ENCODE measurements around the gene TRIM10.
"Not testable (repeated sequence)": the region's sequence is repeated elsewhere in the genome, so short reads cannot be mapped to it uniquely, and the experiment has no call there.

The TRIM10 gene

DNA sequence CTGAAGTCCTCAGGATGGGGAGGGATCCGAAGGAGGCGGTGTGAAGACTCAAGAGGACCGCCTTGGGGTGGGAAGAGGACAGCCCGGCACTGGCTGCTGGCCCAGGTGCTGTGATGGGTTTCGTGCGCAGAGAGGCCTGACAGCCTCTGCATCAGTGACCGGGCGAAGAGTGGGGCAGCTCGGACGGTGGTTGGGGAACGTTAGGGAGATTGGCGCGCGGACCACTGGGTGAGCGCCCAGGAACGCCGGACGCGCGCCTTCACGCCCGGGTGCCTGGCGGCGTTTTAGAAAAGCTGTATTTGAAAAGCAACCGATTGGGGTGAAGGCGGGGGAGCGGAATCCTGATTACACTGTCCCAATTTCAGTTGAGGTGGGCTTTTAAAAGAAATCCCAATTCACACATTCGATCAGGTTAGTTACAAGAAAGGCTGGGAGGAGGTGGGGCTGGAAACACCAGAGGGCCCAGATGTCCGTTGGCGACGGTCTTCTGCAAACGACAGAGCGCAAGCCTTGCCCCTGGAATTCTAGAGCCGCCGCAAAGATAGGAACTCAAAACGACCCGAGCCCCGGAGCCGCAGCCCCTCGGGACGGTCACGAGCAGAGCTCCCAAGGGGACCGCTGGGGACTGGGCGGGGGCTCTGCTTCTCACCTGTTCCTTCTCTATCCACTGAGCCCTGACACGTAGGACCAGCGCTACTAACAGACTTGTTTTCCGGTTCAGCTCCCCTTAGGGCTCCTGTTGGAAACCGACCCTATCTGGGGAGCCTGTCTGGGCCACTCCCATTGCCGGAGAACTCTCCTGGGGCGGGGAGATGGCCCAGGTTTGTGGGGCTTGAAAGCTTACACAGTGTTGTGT lies 33.5 kb downstream of the TRIM10 start:
- DNase-seq, result no peak

DNA sequence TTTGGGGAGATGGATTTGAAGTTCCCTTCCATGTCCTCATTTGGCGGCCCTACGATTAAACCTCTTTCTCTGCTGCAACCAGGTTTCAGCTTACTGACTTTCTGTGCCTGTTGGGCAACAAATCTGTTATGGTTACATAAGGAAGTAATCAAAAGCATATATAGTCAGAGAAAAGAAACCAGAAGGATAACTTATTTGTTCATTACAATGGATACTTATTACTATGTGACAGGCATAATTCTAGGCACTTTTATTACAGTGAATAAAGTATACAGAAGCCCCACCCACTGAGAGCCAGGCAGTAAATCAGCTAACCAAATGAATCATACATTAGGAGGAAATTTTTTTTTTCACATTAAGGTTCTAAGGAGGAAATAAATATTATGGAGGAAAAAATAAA lies 38.5 kb downstream of the TRIM10 start:
- DNase-seq, result no peak

DNA sequence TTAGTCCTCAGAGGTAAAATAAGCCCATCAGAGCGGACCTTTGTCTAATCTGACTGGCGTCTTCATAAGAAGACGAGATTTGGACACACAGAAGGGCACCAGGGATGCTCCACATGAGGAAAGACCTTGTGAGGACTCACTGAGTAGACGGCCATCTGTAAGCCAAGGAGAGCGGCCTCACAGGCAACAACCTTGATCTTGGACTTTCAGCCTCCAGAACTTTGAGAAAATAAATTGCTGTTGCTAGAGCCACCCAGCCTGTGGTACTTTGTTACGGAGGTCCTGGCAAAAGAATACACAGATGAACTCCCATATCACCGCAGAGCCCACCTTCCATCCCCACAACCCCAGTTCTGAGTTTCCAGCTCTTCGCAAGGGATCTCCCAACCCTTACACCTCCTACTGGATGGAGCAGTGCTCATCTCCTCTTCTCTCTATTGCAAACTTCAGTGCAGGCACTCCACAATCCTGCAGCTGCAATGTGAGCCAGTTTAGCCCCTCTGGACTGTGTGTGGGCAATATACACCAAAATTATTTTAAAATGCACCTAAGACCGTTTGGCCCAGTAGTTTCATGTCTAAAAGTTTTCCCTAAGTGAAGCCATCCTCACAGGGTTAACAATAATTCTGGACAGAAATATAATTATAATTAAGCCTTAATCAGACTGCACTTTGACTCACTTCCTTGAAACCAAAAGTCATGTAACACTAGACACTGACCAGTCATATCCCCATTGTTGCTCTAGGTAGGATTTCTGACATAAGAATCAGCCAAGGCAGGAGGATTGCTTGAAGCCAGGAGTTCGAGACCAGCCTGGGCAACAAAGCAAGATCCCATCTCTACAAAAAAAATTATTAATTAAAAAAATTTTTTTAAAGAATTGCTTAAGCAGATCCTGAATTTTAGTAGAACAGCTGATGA lies 39.3 kb downstream of the TRIM10 start:
- DNase-seq, result no peak

DNA sequence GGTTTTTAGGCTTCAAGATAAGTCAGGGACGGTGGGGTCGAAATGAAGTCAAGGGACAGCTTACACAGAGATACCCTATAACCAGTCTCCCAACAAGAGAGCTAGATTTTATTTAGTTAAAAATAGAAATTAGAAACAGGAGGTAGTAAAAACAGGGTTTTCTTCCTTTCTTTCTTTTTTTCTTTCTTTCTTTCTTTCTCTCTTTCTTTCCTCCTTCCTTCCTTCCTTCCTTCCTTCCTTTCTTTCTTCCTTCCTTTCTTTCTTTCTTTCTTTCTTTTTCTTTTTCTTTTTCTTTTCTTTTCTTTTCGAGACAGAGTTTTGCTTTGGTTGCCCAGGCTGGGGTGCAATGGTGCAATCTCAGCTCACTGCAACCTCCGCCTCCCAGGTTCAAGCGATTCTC lies 42.3 kb downstream of the TRIM10 start:
- not testable (repeated sequence) for DNase-seq

DNA sequence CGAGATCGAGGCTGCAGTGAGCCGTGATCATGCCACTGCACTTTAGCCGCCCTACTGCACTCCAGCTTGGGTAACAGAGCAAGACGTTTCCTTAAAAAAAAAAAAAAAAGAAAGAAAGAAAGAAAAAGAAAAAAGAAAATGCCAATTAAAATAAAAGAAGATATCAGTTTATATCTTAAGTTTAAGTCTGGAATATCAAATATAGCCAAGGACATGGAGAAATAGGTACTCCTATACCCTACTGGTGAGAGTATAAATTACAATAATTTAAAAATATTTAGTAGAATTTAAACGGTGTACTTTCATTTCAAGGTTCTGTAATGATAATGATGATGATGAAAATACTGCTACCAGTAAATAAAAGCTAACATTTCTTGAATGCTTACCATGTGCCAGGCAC lies 44.3 kb downstream of the TRIM10 start:
- DNase-seq, result no peak

DNA sequence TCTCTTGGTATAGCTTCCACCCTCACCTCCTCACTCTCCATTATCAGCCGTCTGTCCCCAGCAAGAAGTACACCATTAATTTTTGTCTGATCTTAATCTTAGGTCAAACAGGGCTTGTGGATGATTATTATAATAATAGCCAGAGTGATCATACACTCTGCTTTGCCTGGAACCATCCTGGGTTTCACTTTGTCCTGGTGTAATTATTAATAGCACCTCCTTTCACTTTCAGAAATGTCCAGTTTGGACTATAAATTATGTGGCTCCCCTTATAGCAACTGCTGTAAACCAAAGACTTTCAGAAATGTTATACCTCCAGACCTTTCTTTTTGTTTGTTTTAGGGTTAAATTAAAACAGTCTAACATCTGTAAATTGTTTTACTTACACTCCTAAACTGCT lies 47.2 kb downstream of the TRIM10 start:
- DNase-seq, result no peak

DNA sequence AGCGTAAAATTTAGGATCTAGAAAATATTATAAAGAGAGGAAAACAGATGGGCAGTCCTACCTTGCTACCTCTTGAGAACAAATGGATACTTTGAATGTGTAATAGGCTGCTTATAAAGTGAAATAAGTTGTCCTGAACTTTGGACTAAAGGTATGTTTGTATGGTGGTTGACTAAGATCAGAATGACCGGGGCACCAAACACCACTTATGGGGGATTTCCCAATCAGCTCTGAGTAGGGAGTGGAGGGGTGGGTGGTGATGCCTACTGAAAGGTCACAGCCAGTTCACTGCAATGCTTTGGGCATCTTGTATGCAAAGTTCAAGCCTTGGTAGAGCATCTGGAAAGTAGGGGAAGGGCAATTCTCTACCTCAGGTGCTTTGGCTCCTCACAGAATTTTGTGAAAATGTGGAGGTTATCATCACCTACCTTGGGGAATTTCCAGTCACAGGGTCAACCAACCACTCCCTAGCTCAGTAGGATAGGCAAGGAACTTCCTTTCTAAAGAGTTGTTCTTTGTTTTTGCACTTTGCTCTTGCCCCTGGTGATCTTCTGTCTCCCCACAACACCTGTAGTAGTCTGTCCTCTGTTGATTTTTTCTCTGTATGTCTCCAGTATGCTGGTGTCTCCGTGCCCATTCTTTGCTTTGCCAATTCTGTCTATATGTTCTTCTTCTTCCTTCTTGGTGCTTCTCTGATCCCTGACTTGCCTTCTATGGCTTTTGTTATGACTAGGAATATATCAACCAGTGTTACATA lies 47.8 kb downstream of the TRIM10 start, which contains the start of gene TRIM31:
Gene TRIM31 (minus strand): TSS at position 88 of the 757 bp plus-strand sequence. CDS start 285 bp downstream, outside the sequence.
- no peak for DNase-seq

DNA sequence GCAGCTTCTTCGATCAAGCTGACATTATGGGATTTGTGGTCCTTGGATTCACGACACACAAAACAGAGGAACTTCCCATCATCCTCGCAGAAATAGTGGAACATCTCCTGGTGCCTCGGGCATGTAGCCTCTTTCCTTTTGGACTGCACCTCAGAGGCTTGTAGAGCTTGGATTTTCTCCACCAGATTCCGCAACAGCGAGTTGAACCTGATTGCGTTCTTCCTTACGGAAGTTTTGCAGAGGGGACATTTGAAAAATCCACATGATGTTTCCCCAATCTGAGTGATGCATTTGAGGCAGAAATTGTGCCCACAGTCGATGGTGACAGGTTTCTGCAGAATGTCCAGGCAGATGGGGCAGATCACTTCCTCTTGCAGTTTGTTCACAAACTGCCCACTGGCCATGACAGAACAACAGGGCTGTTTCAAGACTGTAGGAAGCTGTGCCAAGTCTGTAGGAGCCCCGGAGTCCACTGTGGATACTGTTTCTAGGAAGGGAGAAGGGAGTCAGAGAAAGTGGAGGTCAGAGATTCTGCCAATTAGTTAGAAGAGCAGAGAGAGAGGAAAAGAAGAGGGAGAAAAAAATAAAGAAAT lies 48.5 kb downstream of the TRIM10 start:
- DNase-seq, result no peak

DNA sequence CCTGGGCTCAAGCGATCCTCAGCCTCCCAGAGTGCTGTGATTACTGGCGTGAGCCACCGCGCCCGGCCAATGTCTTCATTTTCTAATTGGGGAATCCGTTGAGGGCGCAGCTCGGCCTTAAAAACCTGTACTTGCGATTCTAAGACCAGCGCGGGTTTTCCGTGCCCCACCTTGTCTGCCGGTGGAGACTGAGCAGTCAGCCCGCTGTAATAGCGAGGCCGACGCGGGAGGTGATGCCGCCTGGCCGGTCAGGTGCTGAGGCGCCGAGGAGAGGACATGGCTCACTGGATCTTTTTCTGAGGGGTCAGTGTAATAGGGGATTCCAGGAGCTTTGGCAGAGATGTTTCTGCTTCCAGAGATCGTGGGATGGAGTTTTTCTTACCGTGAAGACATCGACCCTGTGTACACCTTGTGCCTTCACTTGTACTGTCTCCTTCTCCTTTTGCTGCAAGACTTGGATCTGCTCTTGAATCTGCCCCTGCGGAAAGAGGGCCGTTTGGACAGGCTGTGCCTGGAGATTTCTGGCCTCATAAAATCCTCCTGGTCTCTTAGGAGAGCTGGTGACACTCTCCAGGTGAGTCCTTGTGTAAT lies 49.6 kb downstream of the TRIM10 start:
- no peak for DNase-seq

DNA sequence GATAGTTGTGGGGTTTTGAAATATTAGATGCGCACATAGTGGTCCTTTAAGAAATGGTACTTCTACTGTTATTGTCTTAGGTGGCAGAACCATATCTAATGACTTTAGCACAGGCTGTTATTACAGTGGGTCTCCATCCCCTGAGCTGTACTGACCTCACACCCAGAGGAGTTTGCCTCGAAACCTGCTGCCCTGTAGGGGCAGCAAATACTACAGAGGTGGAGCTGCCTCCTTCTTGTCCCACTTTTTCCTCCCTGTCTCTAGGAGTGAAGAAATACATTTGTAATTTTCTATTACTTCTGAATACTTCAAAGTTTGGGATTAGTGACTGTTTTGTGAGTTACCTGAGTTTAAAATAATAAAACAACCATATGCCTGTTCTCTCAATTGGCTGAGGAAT lies 56.4 kb downstream of the TRIM10 start:
- DNase-seq, result no peak

DNA sequence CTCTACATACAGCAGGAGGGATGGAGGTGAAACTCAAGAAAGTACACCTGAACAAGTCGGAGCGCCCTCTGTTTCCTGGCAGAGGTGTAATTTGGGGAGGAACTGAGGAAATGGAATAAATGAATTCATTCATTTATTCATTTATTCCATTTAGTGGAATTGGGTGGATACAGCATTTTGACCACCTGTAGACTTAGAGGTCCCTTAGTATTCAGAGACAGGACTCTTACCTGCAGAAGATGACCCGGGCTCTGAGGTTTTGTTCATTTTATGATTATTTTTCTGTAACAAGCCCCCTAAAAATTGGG lies 57.2 kb downstream of the TRIM10 start:
- no peak for DNase-seq

DNA sequence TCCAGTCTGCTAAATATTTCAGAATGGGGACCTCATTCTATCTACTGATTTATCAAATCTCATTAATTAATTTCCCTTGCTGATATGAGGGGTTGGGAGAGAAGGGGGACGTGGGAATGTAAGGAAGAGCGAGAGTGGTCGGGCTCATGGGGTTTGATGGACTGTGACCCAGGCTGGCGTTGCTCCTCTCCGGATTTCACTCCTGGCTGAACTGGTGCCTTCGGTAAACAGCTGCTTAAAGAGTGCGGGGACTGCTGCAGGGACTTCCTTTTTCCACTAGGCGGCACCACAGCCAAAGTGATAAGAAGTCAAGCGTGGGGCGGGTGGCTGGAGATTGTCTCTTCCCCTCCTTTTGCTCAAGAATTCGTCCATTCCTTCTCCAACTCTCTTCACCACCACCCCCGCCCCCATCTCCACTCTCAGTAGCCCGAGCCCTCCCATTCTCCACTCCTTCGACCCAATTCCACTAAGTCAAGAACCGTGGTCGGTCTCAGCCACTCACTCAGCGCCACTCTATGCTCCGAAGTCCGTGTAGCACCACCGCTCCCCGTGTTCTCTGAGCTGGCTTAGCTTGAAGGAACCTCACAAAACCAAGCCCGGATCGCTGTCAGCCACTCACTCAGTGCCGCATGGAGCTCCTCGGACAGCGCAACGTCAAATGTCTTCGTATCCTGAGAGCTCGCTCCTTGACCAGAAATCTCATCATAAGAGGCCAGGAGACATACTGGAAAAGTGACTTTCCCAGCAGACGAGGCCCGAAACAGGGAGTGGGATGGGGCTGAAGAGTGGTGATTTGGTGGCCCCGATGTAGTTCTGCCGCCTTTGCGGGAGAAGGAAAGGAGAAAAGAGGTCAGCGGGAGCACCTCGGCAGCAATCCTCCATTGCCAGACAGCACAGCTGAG lies 57.8 kb downstream of the TRIM10 start:
- DNase-seq, result peak; percentile 85

DNA sequence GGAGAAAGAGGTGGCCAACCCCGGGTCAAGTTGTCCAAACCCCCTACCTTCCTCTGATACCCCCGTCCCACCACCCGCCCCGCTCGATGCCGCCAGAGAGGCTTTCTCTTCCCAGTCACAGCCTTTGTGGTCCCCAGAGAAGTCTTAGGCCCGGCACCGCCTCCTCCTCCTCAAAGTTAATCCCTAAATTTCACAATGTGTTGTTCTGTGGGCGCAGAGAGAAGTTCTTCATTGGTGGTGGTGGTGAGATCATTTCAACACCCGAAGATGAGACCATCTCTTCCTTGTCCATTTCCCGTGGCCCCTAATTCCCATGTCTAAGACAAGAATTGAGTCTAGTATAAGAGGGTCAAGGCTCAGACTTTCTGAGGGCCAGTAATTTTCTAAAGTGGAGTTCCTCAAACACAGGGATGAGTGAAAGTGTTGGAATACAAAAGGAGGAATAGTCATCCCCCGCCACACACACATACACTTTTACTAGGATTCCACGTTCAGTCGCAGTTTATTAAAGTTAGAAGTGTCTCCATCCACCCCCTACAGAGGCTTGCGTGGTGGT lies 58.5 kb downstream of the TRIM10 start:
- DNase-seq, result no peak

All from NCI-H146 (cell line).